D721Med (cell line): ENCODE data around the gene INSRR.

Experiments
- DNase-seq: peaks from one replicate; pipeline ENCODE4 v3.0.0; 2011; ENCODE audit warnings: low spot score; ENCODE audit not compliant: insufficient read length
- FAIRE-seq: peaks from 2 replicates; lab custom pipeline; 2011; peaks lifted over from hg19 to GRCh38; lab: Jason Lieb, UNC
- TF ChIP-seq, protein P1 (sequence below): IDR thresholded peaks from 2 replicates; pipeline ENCODE4 v1.5.1; 2012; ENCODE audit warnings: mild to moderate bottlenecking, control low read depth; ENCODE audit not compliant: insufficient read depth; ENCODE audit errors: missing control alignments

INSRR gene

DNA sequence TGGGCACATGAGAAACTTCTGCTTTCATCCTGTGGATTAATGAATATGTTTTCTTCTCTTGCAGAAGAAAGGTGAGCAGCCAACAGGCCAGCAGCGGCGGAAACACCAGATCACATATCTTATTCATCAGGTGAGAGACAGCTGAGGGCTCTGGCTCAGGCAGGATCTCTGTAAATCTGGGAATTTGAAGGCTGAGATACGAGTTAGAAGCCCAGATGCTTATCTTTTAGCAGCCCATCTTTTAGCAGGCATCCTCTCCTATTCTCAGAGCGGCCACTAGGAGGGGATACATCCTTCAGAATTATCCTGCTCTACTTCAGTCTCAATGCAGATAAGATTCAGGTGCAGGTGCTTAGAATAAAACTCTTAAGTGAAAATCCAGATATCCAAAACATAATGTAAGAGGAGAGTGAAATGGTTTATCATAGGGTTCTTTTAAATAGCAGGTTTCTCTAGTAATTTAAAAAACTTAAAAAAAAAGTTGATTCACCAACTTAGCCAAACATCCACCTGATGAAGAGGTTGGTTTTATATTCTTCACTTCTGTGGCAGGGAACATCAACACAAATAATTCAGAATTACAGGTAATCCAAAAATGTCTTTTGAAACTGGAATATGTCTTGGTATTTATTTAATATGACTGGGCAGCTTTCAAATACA, 61.6 kb downstream of the INSRR start:
- no peak for DNase-seq
- peak; percentile 63 for FAIRE-seq
- TF ChIP-seq, protein P1, sequence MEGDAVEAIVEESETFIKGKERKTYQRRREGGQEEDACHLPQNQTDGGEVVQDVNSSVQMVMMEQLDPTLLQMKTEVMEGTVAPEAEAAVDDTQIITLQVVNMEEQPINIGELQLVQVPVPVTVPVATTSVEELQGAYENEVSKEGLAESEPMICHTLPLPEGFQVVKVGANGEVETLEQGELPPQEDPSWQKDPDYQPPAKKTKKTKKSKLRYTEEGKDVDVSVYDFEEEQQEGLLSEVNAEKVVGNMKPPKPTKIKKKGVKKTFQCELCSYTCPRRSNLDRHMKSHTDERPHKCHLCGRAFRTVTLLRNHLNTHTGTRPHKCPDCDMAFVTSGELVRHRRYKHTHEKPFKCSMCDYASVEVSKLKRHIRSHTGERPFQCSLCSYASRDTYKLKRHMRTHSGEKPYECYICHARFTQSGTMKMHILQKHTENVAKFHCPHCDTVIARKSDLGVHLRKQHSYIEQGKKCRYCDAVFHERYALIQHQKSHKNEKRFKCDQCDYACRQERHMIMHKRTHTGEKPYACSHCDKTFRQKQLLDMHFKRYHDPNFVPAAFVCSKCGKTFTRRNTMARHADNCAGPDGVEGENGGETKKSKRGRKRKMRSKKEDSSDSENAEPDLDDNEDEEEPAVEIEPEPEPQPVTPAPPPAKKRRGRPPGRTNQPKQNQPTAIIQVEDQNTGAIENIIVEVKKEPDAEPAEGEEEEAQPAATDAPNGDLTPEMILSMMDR = peak; percentile 96

- TF ChIP-seq, protein P1 = no peak
These were observed 62.4 kb downstream of the INSRR start for GRCh38 chr1:156796340-156797097.

DNA sequence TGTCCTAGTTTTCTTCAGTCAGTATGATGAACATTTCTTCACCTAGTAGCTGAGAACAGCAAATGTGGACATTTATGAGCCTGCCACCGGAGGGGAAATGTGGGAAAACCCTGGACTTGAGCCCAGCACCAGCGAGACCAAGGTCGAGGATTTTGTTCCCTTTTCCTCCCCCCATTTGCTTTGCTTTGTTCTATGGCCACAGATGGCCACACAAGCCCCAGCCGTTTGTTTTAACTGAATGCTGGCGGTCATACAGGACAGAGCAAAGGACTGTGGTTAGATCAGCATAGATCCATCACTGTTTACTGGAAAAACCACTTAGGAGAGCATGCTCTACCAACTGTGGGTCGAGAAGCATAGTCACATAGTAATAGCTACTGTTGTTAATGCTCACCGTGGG, 63.1 kb downstream of the INSRR start:
- DNase-seq = no peak
- FAIRE-seq = no peak
- TF ChIP-seq, protein P1 = no peak

More at GRCh38 chr1:156796340-156797097, 62.4 kb downstream of the INSRR start:
- no peak for FAIRE-seq
- DNase-seq = no peak

GRCh38 chr1:156795374-156795733, 63.6 kb downstream of the INSRR start:
- no peak for FAIRE-seq
- no peak for DNase-seq
- TF ChIP-seq, protein P1 = no peak

DNA sequence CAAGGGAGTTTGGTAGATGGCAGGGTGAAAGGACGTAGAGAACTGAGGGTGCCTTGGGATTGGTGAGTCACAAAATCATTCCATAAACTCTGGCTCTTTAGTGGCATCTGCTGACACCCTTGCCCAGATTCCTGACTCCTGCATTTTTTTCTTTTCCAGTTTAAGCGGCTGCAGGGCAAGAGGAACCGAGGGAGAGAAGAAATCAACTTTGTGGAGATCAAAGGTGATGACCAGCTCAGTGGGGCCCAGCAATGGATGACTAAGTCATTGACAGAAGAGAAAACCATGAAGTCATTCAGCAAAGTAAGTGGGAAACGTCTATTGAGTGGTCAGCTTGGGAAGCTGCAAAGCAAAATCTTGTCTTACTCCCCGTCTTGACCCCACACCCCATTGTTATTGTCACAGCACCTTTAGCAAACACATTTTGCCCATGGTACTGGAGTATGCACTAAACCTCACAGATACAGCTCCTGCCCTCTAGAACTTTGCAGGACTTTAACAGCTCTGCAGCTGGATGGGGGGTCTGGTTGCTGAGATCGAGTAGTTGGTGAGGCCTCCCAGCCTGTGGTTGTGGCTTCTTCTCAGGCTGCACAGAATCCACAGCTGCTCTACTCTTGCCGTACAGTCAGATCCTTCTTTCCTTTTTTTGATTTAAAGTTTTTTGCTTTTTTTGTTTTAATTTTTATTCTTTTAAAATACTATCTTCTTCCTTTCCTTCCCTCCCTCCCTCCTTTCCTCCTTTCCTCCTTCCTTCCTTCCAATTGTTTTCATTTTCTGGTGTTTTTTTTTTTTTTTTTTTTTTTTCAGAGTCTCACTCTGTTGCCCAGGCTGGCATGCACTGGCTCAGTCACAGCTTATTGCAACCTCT, 64.2 kb downstream of the INSRR start:
- FAIRE-seq (no peak), DNase-seq (no peak)
- TF ChIP-seq, protein P1 = no peak
